Brain microvascular endothelial cell (primary cell): ENCODE results near the gene EPHB6.
A peak's percentile ranks its signal among the peaks of the same experiment; 100 is the strongest.

ENCODE experiments used
- DNase-seq: peaks from one replicate; pipeline ENCODE4 v3.0.0-alpha.2; 2020
- H3K27ac ChIP-seq: fragments of 250-450 bp; sonication (Bioruptor Pico); 2 replicates; pipeline ENCODE4 v1.5.1; 2020; ENCODE audit warnings: mild to moderate bottlenecking, moderate library complexity
- H3K27me3 ChIP-seq: fragments of 250-450 bp; sonication (Bioruptor Pico); replicated peaks from 2 replicates; pipeline ENCODE4 v1.5.1; 2020; ENCODE audit warnings: mild to moderate bottlenecking
- H3K36me3 ChIP-seq: fragments of 250-450 bp; sonication (Bioruptor Pico); replicated peaks from 2 replicates; pipeline ENCODE4 v1.5.1; 2020; ENCODE audit warnings: mild to moderate bottlenecking
- H3K4me3 ChIP-seq: 2 replicates; pipeline ENCODE4 v1.5.1; 2011; ENCODE audit warnings: low read depth, mild to moderate bottlenecking, control low read depth, low read length, moderate library complexity
- CTCF ChIP-seq: IDR thresholded peaks from 2 replicates; pipeline ENCODE4 v1.5.1; 2011; ENCODE audit warnings: low read depth, mild to moderate bottlenecking, moderate library complexity, low read length, control low read depth, inconsistent platforms; ENCODE audit errors: missing control alignments
- in situ Hi-C: cut with HindIII; loops from 2 replicates; pipeline ENCODE4 v1.10.0; 2017; ENCODE audit warnings: low sequenced_read_pairs, low pct_ligation_motif_present

Gene EPHB6

GRCh38 chr7:142808461-142808801, 46.4 kb upstream of the EPHB6 start:
- in situ Hi-C loops, result no loop called here
- Histone ChIP-seq H3K36me3 (no peaks in the 10 kb centered on the region), H3K27ac (peak overlapping the region; percentile 92), H3K27me3 (no peaks in the 10 kb centered on the region), H3K4me3 (no peak overlapping the region)
- TF ChIP-seq CTCF, result no peak
- no peak for DNase-seq

- no peak for TF ChIP-seq CTCF
- Histone ChIP-seq H3K36me3 (no peaks in the 10 kb centered on the region), H3K27me3 (no peaks in the 10 kb centered on the region), H3K4me3 (no peak overlapping the region), H3K27ac (peak overlapping the region; percentile 92)
- DNase-seq, result peak; percentile 90
- in situ Hi-C loops, result no loop called here
Observed at GRCh38 chr7:142808802-142809583, 45.9 kb upstream of the EPHB6 start.

- no peak for DNase-seq
- Histone ChIP-seq H3K27me3 (no peaks in the 10 kb centered on the region), H3K4me3 (no peak overlapping the region), H3K27ac (peak overlapping the region; percentile 92), H3K36me3 (no peaks in the 10 kb centered on the region)
- in situ Hi-C loops, result no loop called here
- TF ChIP-seq CTCF, result no peak
Observed at GRCh38 chr7:142809671-142810070, 45.2 kb upstream of the EPHB6 start.

- in situ Hi-C loops, result no loop called here
- peak; percentile 67 for TF ChIP-seq CTCF
- DNase-seq, result peak; percentile 73
- H3K27me3 ChIP-seq, result no peaks in the 10 kb centered on the region
- H3K36me3 ChIP-seq, result no peaks in the 10 kb centered on the region
- no peak overlapping the region for H3K4me3 ChIP-seq
- peak overlapping the region; percentile 92 for H3K27ac ChIP-seq
Observed at GRCh38 chr7:142811154-142811737, 43.6 kb upstream of the EPHB6 start.

- in situ Hi-C loops, result no loop called here
- no peaks in the 10 kb centered on the region for H3K27me3 ChIP-seq
- H3K27ac ChIP-seq, result peak overlapping the region; percentile 93
- no peak for DNase-seq
- no peaks in the 10 kb centered on the region for H3K36me3 ChIP-seq
- no peak overlapping the region for H3K4me3 ChIP-seq
- no peak for TF ChIP-seq CTCF
Observed at GRCh38 chr7:142812437-142813215, 42.2 kb upstream of the EPHB6 start.
